K562 (cell line): ENCODE results near the gene EPS8. TPM values are rescaled to one million over a fixed set of nuclear protein-coding genes. Genes with fewer than 3 reads are reported as not detected.

Experiments used
- ATAC-seq: fragments of 200-7000 bp; cut with Tn5 transposase; 3 replicates; pipeline ENCODE4 v1.9.1; 2020; ENCODE audit warnings: moderate library complexity
- BruUV-seq: library from RNA; stranded (reverse); fragments of 400-500 nt; replicated peaks from 2 replicates; lab custom pipeline; 2021; lab: Mats Ljungman, UMichigan
- CTCF ChIA-PET: fragments of 300-600 bp; formaldehyde crosslinking; extraction: SDS; loops from one replicate; lab custom pipeline; 2021; ENCODE audit warnings: low intra/inter-chr PET ratio; lab: Yijun Ruan, JAX
- POLR2A ChIA-PET: fragments of 300-600, 350-650 bp; sonication (Branson Sonifier 250); formaldehyde crosslinking; extraction: SDS; loops from one replicate; lab custom pipeline; 2021; ENCODE audit warnings: antibody characterized with exemption, inconsistent platforms; lab: Yijun Ruan, JAX
- DNase-seq, 4 experiments: peaks; one replicate each; pipeline versions ENCODE4 v3.0.0 to v3.0.0-alpha.2; 2011 to 2018; ENCODE audit warnings: low spot score in 3 of 4, mixed read lengths in 3 of 4; ENCODE audit errors: extremely low read depth in 1 of 4
- FAIRE-seq: peaks from 2 replicates; lab custom pipeline; 2011; peaks lifted over from hg19 to GRCh38; lab: Jason Lieb, UNC
- H2AFZ ChIP-seq: 2 replicates; pipeline ENCODE4 v1.6.0; 2011; ENCODE audit warnings: low read depth, low read length, control low read depth, inconsistent platforms
- H3K27ac ChIP-seq: fragments of 200-600 bp; 3 replicates; pipeline ENCODE4 v1.8.0; 2011; ENCODE audit warnings: low read depth, mild to moderate bottlenecking, control low read depth, inconsistent platforms, low read length, moderate library complexity, mixed read lengths; ENCODE audit errors: extremely low read depth
- H3K27me3 ChIP-seq, 2 experiments: fragments of 300-600 bp in 1 of 2; 2 replicates in 1 of 2; 3 replicates in 1 of 2; pipeline versions ENCODE4 v1.6.0 to v1.8.0; 2011; ENCODE audit warnings: inconsistent platforms in 2 of 2, low read length in 2 of 2, mild to moderate bottlenecking in 1 of 2, mixed read lengths in 1 of 2, moderate library complexity in 1 of 2; ENCODE audit not compliant: control insufficient read depth in 2 of 2, insufficient read depth in 2 of 2
- H3K36me3 ChIP-seq: fragments of 300-600 bp; 3 replicates; pipeline ENCODE4 v1.8.0; 2011; ENCODE audit warnings: mild to moderate bottlenecking, low read length, inconsistent platforms; ENCODE audit not compliant: control insufficient read depth, insufficient read depth
- H3K4me1 ChIP-seq, 2 experiments: fragments of 200-600 bp in 1 of 2; replicated peaks in 1 of 2; 2 replicates in 1 of 2; 3 replicates in 1 of 2; pipeline versions ENCODE4 v1.5.1 to v1.8.0; 2011; ENCODE audit warnings: inconsistent platforms in 2 of 2, low read length in 2 of 2, mild to moderate bottlenecking in 1 of 2, mixed read lengths in 1 of 2, moderate library complexity in 1 of 2; ENCODE audit not compliant: control insufficient read depth in 2 of 2, insufficient read depth in 2 of 2
- H3K4me2 ChIP-seq: 2 replicates; pipeline ENCODE4 v1.6.1; 2011; ENCODE audit warnings: low read length, control low read depth, inconsistent platforms, mixed read lengths; ENCODE audit not compliant: insufficient read depth
- H3K4me3 ChIP-seq: fragments of 200-600 bp; sonication (generic), shearing (Covaris generic); 2 replicates; pipeline ENCODE4 v1.5.1; 2016; ENCODE audit warnings: control low read depth, inconsistent platforms
- H3K79me2 ChIP-seq: fragments of 200-600 bp; 3 replicates; pipeline ENCODE4 v1.8.0; 2011; ENCODE audit warnings: low read length, inconsistent platforms; ENCODE audit not compliant: control insufficient read depth, insufficient read depth
- H3K9ac ChIP-seq, 2 experiments: 2 replicates each; pipeline versions ENCODE4 v1.6.0 to v1.6.1; 2011; ENCODE audit warnings: low read depth in 2 of 2, low read length in 2 of 2, control low read depth in 1 of 2, inconsistent platforms in 1 of 2, mild to moderate bottlenecking in 1 of 2, mixed read lengths in 1 of 2; ENCODE audit not compliant: insufficient read depth in 1 of 2
- H3K9me1 ChIP-seq: one replicate; pipeline ENCODE4 v1.6.0; 2011; ENCODE audit warnings: inconsistent platforms, mild to moderate bottlenecking, low read length, moderate library complexity; ENCODE audit not compliant: control insufficient read depth, insufficient read depth
- H3K9me3 ChIP-seq: replicated peaks from 2 replicates; pipeline ENCODE4 v1.5.1; 2011; ENCODE audit warnings: low read depth, low read length, inconsistent platforms; ENCODE audit not compliant: control insufficient read depth, insufficient read depth
- H4K20me1 ChIP-seq: replicated peaks from 2 replicates; pipeline ENCODE4 v1.6.1; 2011; ENCODE audit warnings: low read length, inconsistent platforms, mixed read lengths; ENCODE audit not compliant: control insufficient read depth, insufficient read depth
- HMG20B ChIP-seq: fragments of 250-450 bp; sonication (Bioruptor Pico); IDR thresholded peaks from 2 replicates; pipeline ENCODE4 v1.5.0; 2021; ENCODE audit warnings: mild to moderate bottlenecking
- MYBL2 ChIP-seq, 2 experiments: fragments of 450-650 bp in 1 of 2; sonication (generic) in 1 of 2; formaldehyde crosslinking in 1 of 2; IDR thresholded peaks; 2 replicates each; pipeline versions ENCODE4 v1.6.1 to v1.8.1; 2017 to 2022; ENCODE audit warnings: borderline replicate concordance in 1 of 2, inconsistent platforms in 1 of 2, low read depth in 1 of 2, mild to moderate bottlenecking in 1 of 2, missing genetic modification reagents in 1 of 2, moderate library complexity in 1 of 2
- NFIX ChIP-seq: fragments of 250-450 bp; sonication (Bioruptor Pico); IDR thresholded peaks from 2 replicates; pipeline ENCODE4 v1.4.0; 2020; ENCODE audit warnings: low read depth, mild to moderate bottlenecking, moderate library complexity
- PHF20 ChIP-seq: fragments of 450-650 bp; IDR thresholded peaks from 2 replicates; pipeline ENCODE4 v1.6.1; 2018; ENCODE audit not compliant: partially characterized antibody
- PURB ChIP-seq: sonication (generic); formaldehyde crosslinking; IDR thresholded peaks from 2 replicates; pipeline ENCODE4 v1.9.0; 2021; ENCODE audit warnings: low read depth, mild to moderate bottlenecking, missing genetic modification reagents
- RAD21 ChIP-seq, 2 experiments: fragments of 250-450 bp in 1 of 2; fragments of 450-650 bp in 1 of 2; sonication (Bioruptor Pico) in 1 of 2; formaldehyde crosslinking in 1 of 2; IDR thresholded peaks in 1 of 2; conservative IDR thresholded peaks in 1 of 2; 2 replicates each; pipeline versions ENCODE4 v1.4.0 to v1.8.0; 2020 to 2022; ENCODE audit warnings: mild to moderate bottlenecking in 2 of 2, moderate library complexity in 1 of 2
- RBM39 ChIP-seq: fragments of 200-400 bp; formaldehyde crosslinking; optimal IDR thresholded peaks from 2 replicates; pipeline ENCODE3; 2018; ENCODE audit warnings: low read depth, low read length
- SP2 ChIP-seq: IDR thresholded peaks from 2 replicates; pipeline ENCODE4 v1.6.1; 2011; ENCODE audit warnings: mild to moderate bottlenecking, low read depth, low read length, moderate library complexity; ENCODE audit not compliant: poor library complexity, severe bottlenecking; ENCODE audit errors: extremely low read depth
- TAF15 ChIP-seq: fragments of 200-400 bp; formaldehyde crosslinking; IDR thresholded peaks from 2 replicates; pipeline ENCODE4 v1.6.1; 2017; ENCODE audit warnings: mild to moderate bottlenecking, low read depth, low read length, moderate library complexity
- ZNF79 ChIP-seq: fragments of 250-450 bp; sonication (Bioruptor Pico); IDR thresholded peaks from 2 replicates; pipeline ENCODE4 v1.4.0; 2020; ENCODE audit warnings: low read depth, mild to moderate bottlenecking, moderate library complexity
- WGBS: fragments of 100-300 bp; shearing (Covaris generic); methylation state at CpG from one replicate; pipeline ENCODE4 v1.1.6; 2016; ENCODE audit warnings: low coverage, mixed read lengths; ENCODE audit not compliant: insufficient coverage; ENCODE audit errors: missing lambda C conversion rate; 5-methylcytosine and 5-hydroxymethylcytosine counted together
- in situ Hi-C: fragments of 300-500 bp; cut with MboI; formaldehyde crosslinking; loops from 4 replicates; pipeline ENCODE4 v1.15.0; 2018; ENCODE audit warnings: inconsistent platforms, mixed read lengths
- intact Hi-C: fragments of 100-400 bp; cut with micrococcal nuclease; formaldehyde crosslinking; loops from 2 replicates; pipeline ENCODE4 v1.14.2; 2022
- polyA plus RNA-seq, 8 experiments: library from polyadenylated mRNA; depleted of rRNA in 4 of 8; stranded (reverse) in 5 of 8; unstranded in 3 of 8; fragments of >200 nt; fragmentation: Nextera tagmentation in 2 of 8; fragmentation: Illumina TruSeq in 1 of 8; extraction: Ambion mirVana in 2 of 8; extraction: Trizol in 1 of 8; gene quantifications; 2 replicates each; pipeline versions ENCODE4 v1.2.1 to v1.2.3, GENCODE V29; 2011 to 2014; ENCODE audit warnings: inconsistent platforms in 1 of 8, missing spikeins in 1 of 8
- total RNA-seq, 7 experiments: library from RNA; depleted of rRNA in 6 of 7; stranded (reverse); fragments of >200 nt in 6 of 7; fragmentation: Illumina TruSeq in 2 of 7; extraction: Trizol in 2 of 7; gene quantifications; 2 replicates each; pipeline versions ENCODE4 v1.2.1 to v1.2.3, GENCODE V29; 2011 to 2021; ENCODE audit warnings: low replicate concordance in 1 of 7
- TF ChIP-seq, protein P1 (sequence below), 2 experiments: fragments of 450-650 bp; IDR thresholded peaks; 2 replicates each; pipeline ENCODE4 v1.6.1; 2016
- TF ChIP-seq, protein P2 (sequence below): fragments of 250-450 bp; sonication (Bioruptor Pico); IDR thresholded peaks from 2 replicates; pipeline ENCODE4 v1.5.0; 2022; ENCODE audit warnings: mild to moderate bottlenecking
- TF ChIP-seq, protein P3 (sequence below), 2 experiments: fragments of 150-350 bp in 1 of 2; IDR thresholded peaks; 2 replicates each; pipeline ENCODE4 v1.6.1; 2012 to 2016; ENCODE audit warnings: low read depth in 2 of 2, low read length in 2 of 2, mild to moderate bottlenecking in 1 of 2, moderate library complexity in 1 of 2

Gene EPS8
- total and polyA plus RNA-seq, 9 of the 15 experiments (the other 6 are each of a cell fraction or from before 2014, with no cell fraction given), result 0.10 to 1.9 (median 0.33) TPM

DNA sequence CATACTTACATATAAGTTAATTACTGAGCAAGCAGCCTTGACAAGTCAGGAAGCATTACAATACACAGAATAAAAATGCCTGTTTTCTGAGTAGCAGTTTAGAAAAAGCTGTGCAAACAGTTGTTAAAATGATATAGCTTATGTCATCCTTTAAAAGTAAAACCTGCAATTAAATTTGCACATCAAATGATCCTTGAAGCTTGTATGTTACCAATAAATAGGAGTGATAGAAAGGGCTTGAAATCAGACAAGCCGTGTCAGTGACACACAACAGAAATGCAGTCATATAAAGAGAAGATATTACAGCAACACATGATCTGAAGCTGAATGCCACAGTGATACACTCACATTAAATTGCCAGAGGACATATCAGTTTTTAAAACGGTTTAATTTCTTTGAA lies 70.0 kb downstream of the EPS8 start:
- in situ Hi-C loops (no loop called here), intact Hi-C loops (no loop called here)
- Histone ChIP-seq H3K27me3 (no peaks in the 10 kb centered on the region), H3K9ac (no peak overlapping the region), H3K27ac (no peak overlapping the region), H3K9me3 (no peaks in the 10 kb centered on the region), H3K79me2 (no peaks in the 10 kb centered on the region), H3K4me1 (no peaks in the 10 kb centered on the region), H3K9me1 (no peaks in the 10 kb centered on the region), H3K36me3 (no peaks in the 10 kb centered on the region), H3K4me3 (no peak overlapping the region), H4K20me1 (no peaks in the 10 kb centered on the region), H3K4me2 (no peak overlapping the region), H2AFZ (no peak overlapping the region)
- 0% methylated on average over 2 of the region's 2 CpGs for WGBS
- CTCF ChIA-PET, result no interaction called here
- ATAC-seq (no peak), DNase-seq (no peak), FAIRE-seq (no peak)
- BruUV-seq, result no TSS peak
- POLR2A ChIA-PET, result no interaction called here
- TF ChIP-seq, protein P1, sequence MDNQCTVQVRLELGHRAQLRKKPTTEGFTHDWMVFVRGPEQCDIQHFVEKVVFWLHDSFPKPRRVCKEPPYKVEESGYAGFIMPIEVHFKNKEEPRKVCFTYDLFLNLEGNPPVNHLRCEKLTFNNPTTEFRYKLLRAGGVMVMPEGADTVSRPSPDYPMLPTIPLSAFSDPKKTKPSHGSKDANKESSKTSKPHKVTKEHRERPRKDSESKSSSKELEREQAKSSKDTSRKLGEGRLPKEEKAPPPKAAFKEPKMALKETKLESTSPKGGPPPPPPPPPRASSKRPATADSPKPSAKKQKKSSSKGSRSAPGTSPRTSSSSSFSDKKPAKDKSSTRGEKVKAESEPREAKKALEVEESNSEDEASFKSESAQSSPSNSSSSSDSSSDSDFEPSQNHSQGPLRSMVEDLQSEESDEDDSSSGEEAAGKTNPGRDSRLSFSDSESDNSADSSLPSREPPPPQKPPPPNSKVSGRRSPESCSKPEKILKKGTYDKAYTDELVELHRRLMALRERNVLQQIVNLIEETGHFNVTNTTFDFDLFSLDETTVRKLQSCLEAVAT (IDR thresholded peaks at IDR 0.05), result no peak
- TF ChIP-seq RBM39 (no peak), SP2 (no peak), MYBL2 (IDR thresholded peaks at IDR 0.05; ENCODE audit: low read depth) (no peak), MYBL2 (CRISPR knock-in tag; IDR thresholded peaks at IDR 0.05; ENCODE audit: borderline replicate concordance) (no peak), RAD21 (CRISPR knock-in tag; conservative IDR thresholded peaks at IDR 0.05 in 1 of 2, IDR thresholded peaks at IDR 0.05 in 1 of 2) (no peak), PURB (no peak), PHF20 (no peak), TAF15 (no peak), NFIX (CRISPR knock-in tag) (no peak), HMG20B (CRISPR knock-in tag) (no peak), ZNF79 (CRISPR knock-in tag) (no peak)
- TF ChIP-seq, protein P2, sequence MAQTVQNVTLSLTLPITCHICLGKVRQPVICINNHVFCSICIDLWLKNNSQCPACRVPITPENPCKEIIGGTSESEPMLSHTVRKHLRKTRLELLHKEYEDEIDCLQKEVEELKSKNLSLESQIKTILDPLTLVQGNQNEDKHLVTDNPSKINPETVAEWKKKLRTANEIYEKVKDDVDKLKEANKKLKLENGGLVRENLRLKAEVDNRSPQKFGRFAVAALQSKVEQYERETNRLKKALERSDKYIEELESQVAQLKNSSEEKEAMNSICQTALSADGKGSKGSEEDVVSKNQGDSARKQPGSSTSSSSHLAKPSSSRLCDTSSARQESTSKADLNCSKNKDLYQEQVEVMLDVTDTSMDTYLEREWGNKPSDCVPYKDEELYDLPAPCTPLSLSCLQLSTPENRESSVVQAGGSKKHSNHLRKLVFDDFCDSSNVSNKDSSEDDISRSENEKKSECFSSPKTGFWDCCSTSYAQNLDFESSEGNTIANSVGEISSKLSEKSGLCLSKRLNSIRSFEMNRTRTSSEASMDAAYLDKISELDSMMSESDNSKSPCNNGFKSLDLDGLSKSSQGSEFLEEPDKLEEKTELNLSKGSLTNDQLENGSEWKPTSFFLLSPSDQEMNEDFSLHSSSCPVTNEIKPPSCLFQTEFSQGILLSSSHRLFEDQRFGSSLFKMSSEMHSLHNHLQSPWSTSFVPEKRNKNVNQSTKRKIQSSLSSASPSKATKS, result no peak
- TF ChIP-seq, protein P3, sequence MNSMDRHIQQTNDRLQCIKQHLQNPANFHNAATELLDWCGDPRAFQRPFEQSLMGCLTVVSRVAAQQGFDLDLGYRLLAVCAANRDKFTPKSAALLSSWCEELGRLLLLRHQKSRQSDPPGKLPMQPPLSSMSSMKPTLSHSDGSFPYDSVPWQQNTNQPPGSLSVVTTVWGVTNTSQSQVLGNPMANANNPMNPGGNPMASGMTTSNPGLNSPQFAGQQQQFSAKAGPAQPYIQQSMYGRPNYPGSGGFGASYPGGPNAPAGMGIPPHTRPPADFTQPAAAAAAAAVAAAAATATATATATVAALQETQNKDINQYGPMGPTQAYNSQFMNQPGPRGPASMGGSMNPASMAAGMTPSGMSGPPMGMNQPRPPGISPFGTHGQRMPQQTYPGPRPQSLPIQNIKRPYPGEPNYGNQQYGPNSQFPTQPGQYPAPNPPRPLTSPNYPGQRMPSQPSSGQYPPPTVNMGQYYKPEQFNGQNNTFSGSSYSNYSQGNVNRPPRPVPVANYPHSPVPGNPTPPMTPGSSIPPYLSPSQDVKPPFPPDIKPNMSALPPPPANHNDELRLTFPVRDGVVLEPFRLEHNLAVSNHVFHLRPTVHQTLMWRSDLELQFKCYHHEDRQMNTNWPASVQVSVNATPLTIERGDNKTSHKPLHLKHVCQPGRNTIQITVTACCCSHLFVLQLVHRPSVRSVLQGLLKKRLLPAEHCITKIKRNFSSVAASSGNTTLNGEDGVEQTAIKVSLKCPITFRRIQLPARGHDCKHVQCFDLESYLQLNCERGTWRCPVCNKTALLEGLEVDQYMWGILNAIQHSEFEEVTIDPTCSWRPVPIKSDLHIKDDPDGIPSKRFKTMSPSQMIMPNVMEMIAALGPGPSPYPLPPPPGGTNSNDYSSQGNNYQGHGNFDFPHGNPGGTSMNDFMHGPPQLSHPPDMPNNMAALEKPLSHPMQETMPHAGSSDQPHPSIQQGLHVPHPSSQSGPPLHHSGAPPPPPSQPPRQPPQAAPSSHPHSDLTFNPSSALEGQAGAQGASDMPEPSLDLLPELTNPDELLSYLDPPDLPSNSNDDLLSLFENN (IDR thresholded peaks at IDR 0.05; ENCODE audit: low read depth in 2 of 2, low read length in 2 of 2), result no peak
